ENCODE data around the gene MED25. TPM values are rescaled to one million over a fixed set of nuclear protein-coding genes. Genes with fewer than 3 reads are reported as not detected.

The MED25 gene
- total and polyA plus RNA-seq, 9 of the 15 experiments (the other 6 are each of a cell fraction or from before 2014, with no cell fraction given), result 4.1 to 93.9 (median 19.3) TPM

DNA sequence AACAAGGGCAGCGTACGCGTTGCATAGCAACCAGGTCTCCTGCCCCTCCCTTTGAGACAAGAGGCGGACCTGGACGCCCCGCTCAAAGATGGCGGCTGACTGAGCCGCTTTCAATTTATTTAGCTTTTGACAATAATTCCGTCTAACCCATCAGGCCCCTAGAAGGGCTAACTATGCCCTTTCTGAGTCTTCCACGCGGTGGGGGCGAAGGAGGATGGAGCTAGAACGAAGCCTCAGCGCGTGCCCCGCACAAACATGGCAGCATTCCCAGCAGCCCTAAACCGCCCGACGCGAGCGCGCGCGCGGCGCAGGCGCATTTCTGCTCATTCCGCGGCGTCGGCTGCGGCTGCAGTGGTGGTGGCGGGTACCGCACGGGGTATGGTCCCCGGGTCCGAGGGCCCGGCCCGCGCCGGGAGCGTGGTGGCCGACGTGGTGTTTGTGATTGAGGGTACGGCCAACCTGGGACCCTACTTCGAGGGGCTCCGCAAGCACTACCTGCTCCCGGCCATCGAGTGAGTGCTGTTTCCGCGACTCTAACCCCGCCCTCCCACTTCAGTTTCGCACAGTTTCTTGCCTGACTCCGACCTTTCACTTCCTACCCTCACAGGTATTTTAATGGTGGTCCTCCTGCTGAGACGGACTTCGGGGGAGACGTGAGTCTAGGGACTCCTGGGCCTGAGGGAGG is at the start of gene MED25 (continued):
- TF ChIP-seq ZNF644 (tag; IDR thresholded peaks at IDR 0.05; ENCODE audit: low read depth) (peak; percentile 78; the same call in 1 of the 2 replicates), ZNF217 (CRISPR knock-in tag; IDR thresholded peaks at IDR 0.05) (no peak), EHMT2 (IDR thresholded peaks at IDR 0.05) (no peak), SMARCA5 (IDR thresholded peaks at IDR 0.05) (no peak), RAD51 (IDR thresholded peaks at IDR 0.05; ENCODE audit: borderline replicate concordance, low read depth) (no peak), TAF7 (tag; IDR thresholded peaks at IDR 0.05) (no peak), CLOCK (CRISPR knock-in tag; IDR thresholded peaks at IDR 0.05; ENCODE audit: borderline replicate concordance) (no peak), KDM5B (IDR thresholded peaks at IDR 0.05; ENCODE audit: insufficient replicate concordance, low read depth, low read length) (peak; percentile 56), HSF4 (CRISPR knock-in tag; IDR thresholded peaks at IDR 0.05; ENCODE audit: borderline replicate concordance) (no peak), ATF7 (IDR thresholded peaks at IDR 0.05) (no peak; the same call in 1 of the 2 replicates), SMAD1 (IDR thresholded peaks at IDR 0.05; ENCODE audit: low read depth, low read length, partially characterized antibody) (no peak), NFE2 (IDR thresholded peaks at IDR 0.05; ENCODE audit: low read depth) (no peak), TAF9B (IDR thresholded peaks at IDR 0.05; ENCODE audit: partially characterized antibody) (no peak), RNF2 (IDR thresholded peaks at IDR 0.05) (no peak), ZNF584 (CRISPR knock-in tag; IDR thresholded peaks at IDR 0.05; ENCODE audit: low read depth) (no peak), ATF4 (CRISPR knock-in tag; IDR thresholded peaks at IDR 0.05) (peak; percentile 39; the same call in 1 of the 2 replicates)
- TF ChIP-seq, protein P1, sequence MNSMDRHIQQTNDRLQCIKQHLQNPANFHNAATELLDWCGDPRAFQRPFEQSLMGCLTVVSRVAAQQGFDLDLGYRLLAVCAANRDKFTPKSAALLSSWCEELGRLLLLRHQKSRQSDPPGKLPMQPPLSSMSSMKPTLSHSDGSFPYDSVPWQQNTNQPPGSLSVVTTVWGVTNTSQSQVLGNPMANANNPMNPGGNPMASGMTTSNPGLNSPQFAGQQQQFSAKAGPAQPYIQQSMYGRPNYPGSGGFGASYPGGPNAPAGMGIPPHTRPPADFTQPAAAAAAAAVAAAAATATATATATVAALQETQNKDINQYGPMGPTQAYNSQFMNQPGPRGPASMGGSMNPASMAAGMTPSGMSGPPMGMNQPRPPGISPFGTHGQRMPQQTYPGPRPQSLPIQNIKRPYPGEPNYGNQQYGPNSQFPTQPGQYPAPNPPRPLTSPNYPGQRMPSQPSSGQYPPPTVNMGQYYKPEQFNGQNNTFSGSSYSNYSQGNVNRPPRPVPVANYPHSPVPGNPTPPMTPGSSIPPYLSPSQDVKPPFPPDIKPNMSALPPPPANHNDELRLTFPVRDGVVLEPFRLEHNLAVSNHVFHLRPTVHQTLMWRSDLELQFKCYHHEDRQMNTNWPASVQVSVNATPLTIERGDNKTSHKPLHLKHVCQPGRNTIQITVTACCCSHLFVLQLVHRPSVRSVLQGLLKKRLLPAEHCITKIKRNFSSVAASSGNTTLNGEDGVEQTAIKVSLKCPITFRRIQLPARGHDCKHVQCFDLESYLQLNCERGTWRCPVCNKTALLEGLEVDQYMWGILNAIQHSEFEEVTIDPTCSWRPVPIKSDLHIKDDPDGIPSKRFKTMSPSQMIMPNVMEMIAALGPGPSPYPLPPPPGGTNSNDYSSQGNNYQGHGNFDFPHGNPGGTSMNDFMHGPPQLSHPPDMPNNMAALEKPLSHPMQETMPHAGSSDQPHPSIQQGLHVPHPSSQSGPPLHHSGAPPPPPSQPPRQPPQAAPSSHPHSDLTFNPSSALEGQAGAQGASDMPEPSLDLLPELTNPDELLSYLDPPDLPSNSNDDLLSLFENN (IDR thresholded peaks at IDR 0.05; ENCODE audit: low read depth in 2 of 2, low read length in 2 of 2), result 0 out of 4 replicates have a peak, but pooled peaks of 1 of the 2 experiments have one; percentile 9
- TF ChIP-seq, protein P2, sequence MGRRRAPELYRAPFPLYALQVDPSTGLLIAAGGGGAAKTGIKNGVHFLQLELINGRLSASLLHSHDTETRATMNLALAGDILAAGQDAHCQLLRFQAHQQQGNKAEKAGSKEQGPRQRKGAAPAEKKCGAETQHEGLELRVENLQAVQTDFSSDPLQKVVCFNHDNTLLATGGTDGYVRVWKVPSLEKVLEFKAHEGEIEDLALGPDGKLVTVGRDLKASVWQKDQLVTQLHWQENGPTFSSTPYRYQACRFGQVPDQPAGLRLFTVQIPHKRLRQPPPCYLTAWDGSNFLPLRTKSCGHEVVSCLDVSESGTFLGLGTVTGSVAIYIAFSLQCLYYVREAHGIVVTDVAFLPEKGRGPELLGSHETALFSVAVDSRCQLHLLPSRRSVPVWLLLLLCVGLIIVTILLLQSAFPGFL (CRISPR knock-in tag; IDR thresholded peaks at IDR 0.05), result 0 out of 2 replicates have a peak, but pooled peaks have one; percentile 26

All from K562 (cell line).